Peyer's patch (tissue), 4 donors: ENCODE data around the gene ZNF669. TPM values are rescaled to one million over a fixed set of nuclear protein-coding genes. Genes with fewer than 3 reads are reported as not detected.
A peak's percentile ranks its signal among the peaks of the same experiment; 100 is the strongest.

Experiments used
- DNase-seq, 3 donors: peaks; one replicate each; pipeline ENCODE4 v3.0.0-alpha.2; 2017 to 2019
- H3K27ac ChIP-seq, 4 donors: fragments of 200-600 bp; sonication (generic); one replicate each; pipeline ENCODE4 v1.5.1; 2016 to 2019
- H3K27me3 ChIP-seq, 2 donors: fragments of 200-600 bp; sonication (generic); one replicate each; pipeline ENCODE4 v1.5.1; 2019
- H3K36me3 ChIP-seq, 3 donors: fragments of 200-600 bp; sonication (generic); one replicate each; pipeline ENCODE4 v1.5.1; 2016 to 2019
- H3K4me1 ChIP-seq, 4 donors: fragments of 200-600 bp; sonication (generic); one replicate each; pipeline ENCODE4 v1.5.1; 2016 to 2019
- H3K4me3 ChIP-seq, 4 donors: fragments of 200-600 bp; sonication (generic); 1 replicate in 3 of 4; 2 replicates in 1 of 4; pipeline ENCODE4 v1.5.1; 2016 to 2019; ENCODE audit warnings: mild to moderate bottlenecking in 1 of 4
- H3K9me3 ChIP-seq, 4 donors: fragments of 200-600 bp; sonication (generic); one replicate each; pipeline ENCODE4 v1.5.1; 2016 to 2019; ENCODE audit warnings: mild to moderate bottlenecking in 1 of 4
- CTCF ChIP-seq, 6 experiments: fragments of 450-650 bp in 4 of 6; fragments of 200-600 bp in 2 of 6; sonication (generic) in 1 of 6; IDR thresholded peaks; one replicate each; pipeline ENCODE4 v1.5.1; 2017 to 2019; ENCODE audit warnings: antibody characterized with exemption in 6 of 6, mild to moderate bottlenecking in 3 of 6, moderate library complexity in 1 of 6
- POLR2A ChIP-seq, 2 donors: fragments of 450-650 bp; IDR thresholded peaks; one replicate each; pipeline ENCODE4 v1.5.1; 2017; ENCODE audit warnings: antibody characterized with exemption in 2 of 2, mild to moderate bottlenecking in 2 of 2, moderate library complexity in 2 of 2
- total RNA-seq, 4 donors: library from RNA; depleted of rRNA; stranded (reverse); fragments of >200 nt; gene quantifications; one replicate each; pipeline ENCODE4 v1.1.0, GENCODE V29; 2016

The ZNF669 gene
- total RNA-seq, 4 donors from 2014 or later = 2.3 to 5.8 (median 2.7) TPM

GRCh38 chr1:247088967-247089366 is 15.2 kb downstream of the ZNF669 start:
- Histone ChIP-seq H3K27ac (no peak overlapping the region), H3K27me3 (no peaks in the 10 kb centered on the region), H3K4me1 (no peaks in the 10 kb centered on the region), H3K36me3 (no peaks in the 10 kb centered on the region), H3K9me3 (no peaks in the 10 kb centered on the region), H3K4me3 (no peak overlapping the region)
- no peak for TF ChIP-seq CTCF (IDR thresholded peaks at IDR 0.05)
- TF ChIP-seq POLR2A (IDR thresholded peaks at IDR 0.05) = no peak
- no peak for DNase-seq

GRCh38 chr1:247087256-247087655 is 16.9 kb downstream of the ZNF669 start:
- DNase-seq = no peak
- TF ChIP-seq CTCF (IDR thresholded peaks at IDR 0.05) = no peak
- no peak for TF ChIP-seq POLR2A (IDR thresholded peaks at IDR 0.05)
- Histone ChIP-seq H3K36me3 (no peaks in the 10 kb centered on the region), H3K9me3 (no peaks in the 10 kb centered on the region), H3K27ac (no peak overlapping the region), H3K4me1 (no peaks in the 10 kb centered on the region), H3K4me3 (no peak overlapping the region), H3K27me3 (no peaks in the 10 kb centered on the region)

- Histone ChIP-seq H3K27ac (no peak overlapping the region), H3K9me3 (no peaks in the 10 kb centered on the region), H3K4me1 (no peaks in the 10 kb centered on the region), H3K4me3 (no peak overlapping the region), H3K27me3 (no peaks in the 10 kb centered on the region), H3K36me3 (no peaks in the 10 kb centered on the region)
- TF ChIP-seq POLR2A (IDR thresholded peaks at IDR 0.05) = no peak
- no peak for TF ChIP-seq CTCF (IDR thresholded peaks at IDR 0.05)
- DNase-seq = no peak
These were observed 18.8 kb downstream of the ZNF669 start for GRCh38 chr1:247085310-247085709.

- Histone ChIP-seq H3K27ac (no peak overlapping the region), H3K36me3 (no peaks in the 10 kb centered on the region), H3K4me3 (no peak overlapping the region), H3K27me3 (no peaks in the 10 kb centered on the region), H3K9me3 (no peaks in the 10 kb centered on the region), H3K4me1 (no peaks in the 10 kb centered on the region)
- no peak for DNase-seq
- TF ChIP-seq CTCF (IDR thresholded peaks at IDR 0.05) (no peak), POLR2A (IDR thresholded peaks at IDR 0.05) (no peak)
These were observed 19.4 kb downstream of the ZNF669 start for GRCh38 chr1:247084771-247085170.

- TF ChIP-seq POLR2A (IDR thresholded peaks at IDR 0.05) (no peak), CTCF (IDR thresholded peaks at IDR 0.05) (no peak)
- Histone ChIP-seq H3K27me3 (no peaks in the 10 kb centered on the region), H3K27ac (no peak overlapping the region), H3K4me1 (peaks cover 0 to 6% (median 3%) of the 10 kb centered on the region in 4 donors), H3K36me3 (no peaks in the 10 kb centered on the region), H3K9me3 (no peaks in the 10 kb centered on the region), H3K4me3 (peak overlapping the region; percentile 69 to 87 (median 81))
- no peak for DNase-seq
These were observed 24.8 kb downstream of the ZNF669 start for GRCh38 chr1:247079141-247079874.
